SK-N-MC (cell line): ENCODE measurements around the gene PDE11A.

Experiments
- EZH2 ChIP-seq: fragments of 200-600 bp; sonication (generic); IDR thresholded peaks from one replicate; pipeline ENCODE4 v1.6.1; 2017; ENCODE audit warnings: antibody characterized with exemption
- FOXP2 ChIP-seq: optimal IDR thresholded peaks from 2 replicates; pipeline ENCODE3; 2011; ENCODE audit warnings: mild to moderate bottlenecking, moderate library complexity; ENCODE audit not compliant: insufficient read depth; ENCODE audit errors: extremely low read length, control extremely low read depth
- POLR2AphosphoS5 ChIP-seq: IDR thresholded peaks from 2 replicates; pipeline ENCODE4 v1.6.1; 2012; ENCODE audit warnings: mild to moderate bottlenecking, low read depth, low read length, borderline replicate concordance

GRCh38 chr2:177646241-177646640, 426.3 kb downstream of the PDE11A start:
- TF ChIP-seq POLR2AphosphoS5 (no peak), EZH2 (no peak), FOXP2 (no peak)
